GM10266 (cell line): ENCODE results near the gene LAMA2.

Source experiments
- DNase-seq: peaks from one replicate; pipeline ENCODE4 v3.0.0; 2012; ENCODE audit errors: extremely low spot score
- CTCF ChIP-seq: IDR thresholded peaks from 2 replicates; pipeline ENCODE4 v1.5.1; 2012; ENCODE audit warnings: mild to moderate bottlenecking, low read depth; ENCODE audit not compliant: control insufficient read depth, insufficient read depth; ENCODE audit errors: missing control alignments

Gene LAMA2

GRCh38 chr6:129402244-129402643 is 519.3 kb downstream of the LAMA2 start:
- no peak for DNase-seq
- TF ChIP-seq CTCF: no peak

GRCh38 chr6:129411092-129411491 is 528.2 kb downstream of the LAMA2 start:
- DNase-seq: no peak
- no peak for TF ChIP-seq CTCF

- no peak for DNase-seq
- no peak for TF ChIP-seq CTCF
Observed at GRCh38 chr6:129416337-129416990, 533.5 kb downstream of the LAMA2 start.

GRCh38 chr6:129417416-129418086 is 534.6 kb downstream of the LAMA2 start:
- TF ChIP-seq CTCF: no peak
- DNase-seq: no peak

GRCh38 chr6:129419324-129419723 is 536.4 kb downstream of the LAMA2 start:
- DNase-seq: no peak
- no peak for TF ChIP-seq CTCF

- no peak for DNase-seq
- TF ChIP-seq CTCF: no peak
Observed at GRCh38 chr6:129426343-129426742, 543.4 kb downstream of the LAMA2 start.

GRCh38 chr6:129429956-129430355 is 547.0 kb downstream of the LAMA2 start:
- no peak for TF ChIP-seq CTCF
- no peak for DNase-seq
